ENCODE results near the gene MGAT3.

Gene MGAT3

DNA sequence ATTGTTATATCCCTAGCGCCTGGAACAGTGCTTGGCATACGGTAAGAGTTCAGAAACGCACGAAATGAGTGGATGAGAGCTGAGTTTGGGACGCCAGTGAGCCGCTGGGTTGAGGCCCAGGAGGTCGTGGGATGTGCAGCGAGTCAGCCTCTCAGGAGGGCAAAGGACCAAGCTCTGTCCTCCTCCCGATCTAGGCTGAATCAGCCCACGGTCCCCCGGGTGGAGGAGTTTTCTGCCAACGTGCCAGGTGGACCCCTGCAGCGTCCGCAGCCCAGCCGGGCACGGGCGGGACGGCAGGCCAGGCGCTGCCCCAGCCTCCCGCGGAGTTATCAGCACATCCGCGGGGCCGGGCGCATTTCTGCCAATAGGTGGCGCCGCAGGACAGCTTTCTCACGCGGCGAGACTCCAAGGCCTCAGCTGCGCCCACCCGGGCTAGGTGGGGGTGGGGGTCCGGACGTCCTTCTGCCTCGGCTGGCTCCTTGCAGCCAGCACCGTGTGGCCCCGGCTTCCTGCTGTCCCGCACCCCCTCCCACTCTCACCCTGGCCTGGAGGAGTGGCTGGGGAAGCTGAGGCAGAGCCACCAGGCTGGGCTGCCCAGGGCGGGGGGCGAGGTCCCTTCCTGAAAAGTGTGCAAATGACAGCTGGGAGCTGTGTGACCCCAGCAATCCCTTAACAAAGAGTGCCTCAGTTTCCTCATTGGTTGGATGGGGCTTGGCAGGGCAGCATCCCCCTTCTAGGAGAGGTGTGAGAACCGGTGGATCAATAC, 78.0 kb downstream of the MGAT3 start:
- DNase-seq = peak; percentile 83

DNA sequence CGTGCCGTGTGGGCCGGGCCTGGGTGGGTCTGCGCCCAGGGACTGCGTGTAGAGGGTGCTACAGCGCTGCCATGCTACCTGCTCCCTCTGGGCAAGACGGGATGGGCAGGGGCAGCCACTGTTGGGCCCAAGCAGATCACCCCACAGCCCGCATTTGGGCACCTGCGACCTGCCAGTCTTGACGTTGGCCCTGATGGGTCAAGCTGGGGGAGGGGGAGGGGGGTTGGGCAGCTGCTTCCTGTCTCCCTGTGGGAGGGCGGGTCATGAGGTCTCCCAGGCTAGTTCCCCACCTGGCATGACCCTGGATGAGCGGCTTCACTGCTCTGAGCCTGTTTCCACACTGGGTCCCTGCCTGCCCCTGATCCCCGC, 78.5 kb downstream of the MGAT3 start:
- DNase-seq = no peak

GRCh38 chr22:39535831-39536449, 79.1 kb downstream of the MGAT3 start:
- DNase-seq = no peak

DNA sequence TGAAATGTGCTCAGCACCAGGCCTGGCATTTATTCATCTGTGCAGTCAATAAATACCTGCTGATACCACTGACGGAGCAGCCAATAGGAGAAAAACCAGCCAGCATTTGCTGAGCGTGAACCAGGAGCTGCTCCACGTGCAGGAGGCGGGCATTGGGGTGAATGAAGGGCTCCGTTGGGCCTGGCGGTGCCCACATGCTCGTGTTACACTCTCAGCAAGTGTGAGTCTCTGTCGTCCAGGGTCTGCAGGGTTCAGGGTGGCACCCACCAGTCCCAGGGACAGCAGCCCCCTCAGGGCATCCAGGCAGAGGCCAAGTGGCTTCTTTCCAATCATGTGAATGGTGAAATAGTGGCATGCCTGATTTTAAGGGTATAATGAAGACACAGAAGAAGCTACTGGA, 79.9 kb downstream of the MGAT3 start:
- no peak for DNase-seq

DNA sequence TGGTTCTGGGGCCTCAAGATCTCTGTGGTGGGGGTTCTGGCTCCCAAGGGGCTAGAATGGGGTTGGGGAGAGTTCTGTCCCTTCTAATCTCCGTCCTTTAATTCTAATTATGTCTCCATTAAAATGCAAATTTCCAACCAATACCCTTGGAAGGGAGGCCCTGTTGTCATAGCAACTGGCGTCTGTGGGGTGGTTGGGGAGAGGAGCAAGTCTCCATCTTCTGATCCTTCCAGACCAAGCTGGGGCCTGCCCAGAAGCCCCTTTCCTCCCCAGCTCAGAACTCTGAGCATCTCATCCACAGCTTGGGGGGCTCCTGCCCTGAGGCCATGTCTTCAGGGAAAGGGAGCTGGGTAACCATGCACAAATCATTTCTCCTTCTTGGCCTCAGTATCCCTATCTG, 81.2 kb downstream of the MGAT3 start:
- DNase-seq = no peak
